Transverse colon (tissue), 4 donors: Measurements from ENCODE around the gene RBM42. TPM values are rescaled to one million over a fixed set of nuclear protein-coding genes. Genes with fewer than 3 reads are reported as not detected.

Experiments
- DNase-seq: peaks from one replicate; pipeline ENCODE4 v3.0.0-alpha.2; 2019
- H3K27ac ChIP-seq, 4 donors: fragments of 200-600 bp; sonication (generic); 2 replicates each; pipeline ENCODE4 v1.5.1; 2016 to 2018; ENCODE audit warnings: inconsistent platforms in 4 of 4
- H3K27me3 ChIP-seq: fragments of 200-600 bp; sonication (generic); 2 replicates; pipeline ENCODE4 v1.5.1; 2017; ENCODE audit warnings: inconsistent platforms
- H3K36me3 ChIP-seq, 4 donors: fragments of 200-600 bp; sonication (generic); 2 replicates each; pipeline ENCODE4 v1.5.1; 2017 to 2019; ENCODE audit warnings: inconsistent platforms in 4 of 4
- H3K4me1 ChIP-seq, 4 donors: fragments of 200-600 bp; sonication (generic); 2 replicates each; pipeline ENCODE4 v1.5.1; 2017 to 2020; ENCODE audit warnings: inconsistent platforms in 4 of 4
- H3K4me3 ChIP-seq, 4 donors: fragments of 200-600 bp; sonication (generic); 1 replicate in 1 of 4; 2 replicates in 3 of 4; pipeline versions ENCODE4 v1.5.1 to v1.6.1; 2017 to 2019; ENCODE audit warnings: inconsistent platforms in 4 of 4
- H3K9me3 ChIP-seq, 2 donors: fragments of 200-600 bp; sonication (generic); 2 replicates each; pipeline ENCODE4 v1.5.1; 2017 to 2019; ENCODE audit warnings: inconsistent platforms in 2 of 2
- CTCF ChIP-seq, 5 experiments: fragments of 200-600 bp in 3 of 5; fragments of 450-650 bp in 2 of 5; sonication (generic) in 3 of 5; IDR thresholded peaks; 1 replicate in 2 of 5; 2 replicates in 3 of 5; pipeline ENCODE4 v1.5.1; 2016 to 2017; ENCODE audit warnings: antibody characterized with exemption in 5 of 5, inconsistent platforms in 3 of 5, mild to moderate bottlenecking in 2 of 5, moderate library complexity in 1 of 5
- EP300 ChIP-seq: sonication (generic); formaldehyde crosslinking; IDR thresholded peaks from one replicate; pipeline ENCODE4 v1.6.1; 2017; ENCODE audit warnings: antibody characterized with exemption, low read depth
- POLR2A ChIP-seq: fragments of 450-650 bp; IDR thresholded peaks from one replicate; pipeline ENCODE4 v1.6.1; 2016; ENCODE audit warnings: antibody characterized with exemption, mild to moderate bottlenecking, moderate library complexity
- POLR2AphosphoS5 ChIP-seq, 3 donors: sonication (generic); formaldehyde crosslinking; IDR thresholded peaks; one replicate each; pipeline ENCODE4 v1.6.1; 2016; ENCODE audit warnings: antibody characterized with exemption in 3 of 3
- WGBS, 2 donors: methylation state at CpG; one replicate each; pipeline ENCODE4 v1.1.5; 2018; ENCODE audit warnings: low coverage in 1 of 2; 5-methylcytosine and 5-hydroxymethylcytosine counted together
- in situ Hi-C, 4 donors: fragments of 200-750 bp; cut with MboI; loops; one replicate each; pipeline versions ENCODE4 v1.15.0 to v1.15.1; 2017; ENCODE audit warnings: low sequenced_read_pairs in 3 of 4, low pct_ligation_motif_present in 1 of 4, low pct_unique_long_range_greater_than_20kb in 1 of 4
- intact Hi-C: fragments of 100-400 bp; cut with DNase I; formaldehyde crosslinking; loops from one replicate; pipeline ENCODE4 v1.15.1; 2023; ENCODE audit warnings: low total_unique reads
- total RNA-seq, 4 donors: library from RNA; depleted of rRNA; stranded (reverse); fragments of >200 nt; gene quantifications; one replicate each; pipeline ENCODE4 v1.1.0, GENCODE V29; 2016

RBM42 gene
- total RNA-seq, 4 donors from 2014 or later = 53.1 to 107 (median 62.5) TPM

GRCh38 chr19:35655600-35655999 is 26.8 kb downstream of the RBM42 start:
- H3K9me3 ChIP-seq = no peaks in the 10 kb centered on the region
- TF ChIP-seq POLR2AphosphoS5 (IDR thresholded peaks at IDR 0.05) (no peak), POLR2A (no peak), CTCF (IDR thresholded peaks at IDR 0.05) (no peak), EP300 (no peak)
- WGBS, 2 donors = 92 to 95% methylated on average over 4 of the region's 4 CpGs
- intact Hi-C loops (no loop called here), in situ Hi-C loops (no loop called here)
- peaks cover 0 to under 1% (median 0%) of the 10 kb centered on the region in 4 donors for H3K4me1 ChIP-seq
- H3K27me3 ChIP-seq = no peaks in the 10 kb centered on the region
- no peak for DNase-seq
- no peak overlapping the region for H3K4me3 ChIP-seq
- no peak overlapping the region for H3K27ac ChIP-seq
- H3K36me3 ChIP-seq = peaks cover 0 to 86% (median 32%) of the 10 kb centered on the region in 4 donors

GRCh38 chr19:35656700-35657099 is 27.9 kb downstream of the RBM42 start:
- Histone ChIP-seq H3K4me1 (no peaks in the 10 kb centered on the region), H3K27me3 (no peaks in the 10 kb centered on the region), H3K9me3 (no peaks in the 10 kb centered on the region), H3K4me3 (no peak overlapping the region), H3K36me3 (peaks cover 0 to 88% (median 33%) of the 10 kb centered on the region in 4 donors), H3K27ac (no peak overlapping the region)
- WGBS, 2 donors = 80 to 91% methylated on average over 1 to 6 of the region's 6 CpGs
- intact Hi-C loops (no loop called here), in situ Hi-C loops (no loop called here)
- TF ChIP-seq EP300 (no peak), POLR2A (no peak), POLR2AphosphoS5 (IDR thresholded peaks at IDR 0.05) (no peak), CTCF (IDR thresholded peaks at IDR 0.05) (no peak)
- no peak for DNase-seq

- in situ Hi-C loops (no loop called here), intact Hi-C loops (no loop called here)
- no peak overlapping the region for H3K27ac ChIP-seq
- no peaks in the 10 kb centered on the region for H3K4me1 ChIP-seq
- H3K36me3 ChIP-seq = peaks cover 0 to 91% (median 29%) of the 10 kb centered on the region in 4 donors
- H3K4me3 ChIP-seq = no peak overlapping the region
- H3K27me3 ChIP-seq = no peaks in the 10 kb centered on the region
- no peak for DNase-seq
- H3K9me3 ChIP-seq = no peaks in the 10 kb centered on the region
- TF ChIP-seq CTCF (IDR thresholded peaks at IDR 0.05) = peak in 3 of 5 experiments; percentile 13 to 24 (median 14)
- no peak for TF ChIP-seq EP300
- WGBS, 2 donors = 76 to 89% methylated on average over 6 to 15 of the region's 15 CpGs
Measured at GRCh38 chr19:35657904-35658700, 29.3 kb downstream of the RBM42 start.

- Histone ChIP-seq H3K27me3 (no peaks in the 10 kb centered on the region), H3K9me3 (no peaks in the 10 kb centered on the region), H3K36me3 (peaks cover 0 to 65% (median 17%) of the 10 kb centered on the region in 4 donors), H3K4me3 (no peak overlapping the region), H3K27ac (no peak overlapping the region), H3K4me1 (no peaks in the 10 kb centered on the region)
- in situ Hi-C loops = no loop called here
- WGBS, 2 donors = 93 to 98% methylated on average over 5 to 6 of the region's 6 CpGs
- no peak for TF ChIP-seq POLR2A
- no peak for TF ChIP-seq CTCF (IDR thresholded peaks at IDR 0.05)
- no peak for TF ChIP-seq POLR2AphosphoS5 (IDR thresholded peaks at IDR 0.05)
- no peak for TF ChIP-seq EP300
- intact Hi-C loops = no loop called here
- DNase-seq = no peak
Measured at GRCh38 chr19:35661995-35662340, 33.1 kb downstream of the RBM42 start.
